ENCODE measurements around the gene EIF4EBP3. TPM values are rescaled to one million over a fixed set of nuclear protein-coding genes. Genes with fewer than 3 reads are reported as not detected.

Gene EIF4EBP3
- total and polyA plus RNA-seq, 9 of the 15 experiments (the other 6 are each of a cell fraction or from before 2014, with no cell fraction given), result 1.3 to 7.5 (median 3.8) TPM

DNA sequence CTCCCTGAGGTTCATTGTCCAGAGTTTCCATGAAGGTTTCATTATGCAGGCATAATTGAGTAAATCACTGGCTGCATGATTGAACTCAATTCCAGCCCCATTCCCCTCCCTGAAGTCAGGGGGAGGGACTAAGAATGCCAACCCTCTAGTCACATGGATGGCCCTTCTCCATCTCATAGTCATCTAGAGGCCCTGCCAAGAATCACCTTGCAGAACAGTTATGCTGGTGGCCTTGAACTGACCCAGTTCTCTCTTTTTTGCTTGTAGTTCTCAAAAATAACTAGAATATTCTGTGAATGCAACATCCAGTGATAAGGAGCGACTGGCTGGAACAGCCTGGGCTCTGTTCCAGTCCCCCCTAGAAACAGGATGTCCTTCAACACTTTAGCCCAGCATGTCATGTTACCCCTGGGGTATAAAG, 48.9 kb downstream of the EIF4EBP3 start:
- FAIRE-seq, result no peak
- Histone ChIP-seq H3K79me2 (ENCODE audit: control insufficient read depth, insufficient read depth, low read length) (no peaks in the 10 kb centered on the region), H3K9me3 (replicated peaks; ENCODE audit: control insufficient read depth, insufficient read depth, low read depth, low read length) (no peaks in the 10 kb centered on the region), H3K36me3 (ENCODE audit: control insufficient read depth, insufficient read depth, low read length) (no peaks in the 10 kb centered on the region), H2AFZ (ENCODE audit: low read depth, low read length) (no peak overlapping the region), H3K27ac (ENCODE audit: extremely low read depth, low read depth, low read length) (no peak overlapping the region), H3K9me1 (ENCODE audit: control insufficient read depth, insufficient read depth, low read length) (no peaks in the 10 kb centered on the region), H4K20me1 (replicated peaks; ENCODE audit: control insufficient read depth, insufficient read depth, low read length) (no peaks in the 10 kb centered on the region), H3K4me3 (no peak overlapping the region), H3K4me2 (ENCODE audit: insufficient read depth, low read length) (no peak overlapping the region), H3K4me1 (replicated peaks in 1 of 2; ENCODE audit: control insufficient read depth in 2 of 2, insufficient read depth in 2 of 2, low read length in 2 of 2) (peaks cover 0 to 4% of the 10 kb centered on the region in 2 experiments; a peak in 1 of 5 replicates), H3K9ac (ENCODE audit: insufficient read depth in 1 of 2, low read depth in 2 of 2, low read length in 2 of 2) (no peak overlapping the region), H3K27me3 (ENCODE audit: control insufficient read depth in 2 of 2, insufficient read depth in 2 of 2, low read length in 2 of 2) (no peaks in the 10 kb centered on the region)
- CTCF ChIA-PET (ENCODE audit: low intra/inter-chr PET ratio), result no interaction called here
- in situ Hi-C loops (cut with MboI), result no loop called here
- ATAC-seq, result no peak
- 19% methylated on average over 1 of the region's 1 CpG for WGBS (ENCODE audit: insufficient coverage, low coverage, missing lambda C conversion rate)
- no peak for DNase-seq (ENCODE audit: extremely low read depth in 1 of 4, low spot score in 3 of 4)
- intact Hi-C loops (cut with micrococcal nuclease), result no loop called here
- POLR2A ChIA-PET, result no interaction called here
- BruUV-seq (replicated peaks), result no TSS peak
- TF ChIP-seq HNRNPUL1 (IDR thresholded peaks at IDR 0.05; ENCODE audit: low read length) (no peak), ZZZ3 (IDR thresholded peaks at IDR 0.05) (no peak), CTBP1 (IDR thresholded peaks at IDR 0.05; ENCODE audit: borderline replicate concordance) (no peak), SREBF1 (IDR thresholded peaks at IDR 0.05; ENCODE audit: borderline replicate concordance, low read depth, low read length) (no peak), YY1 (IDR thresholded peaks at IDR 0.05; ENCODE audit: borderline replicate concordance in 1 of 3, control insufficient read depth in 1 of 3, extremely low read depth in 1 of 3, insufficient read depth in 3 of 3, insufficient read length in 1 of 3, insufficient replicate concordance in 2 of 3, low read depth in 1 of 3, low read length in 2 of 3) (no peak), MCM2 (IDR thresholded peaks at IDR 0.05; ENCODE audit: low read depth) (no peak), CBX2 (IDR thresholded peaks at IDR 0.05; ENCODE audit: insufficient read depth, low read length, poor library complexity, severe bottlenecking) (no peak), ZC3H4 (CRISPR knock-in tag; IDR thresholded peaks at IDR 0.05; ENCODE audit: borderline replicate concordance) (no peak), HDAC3 (IDR thresholded peaks at IDR 0.05; ENCODE audit: borderline replicate concordance, partially characterized antibody) (no peak), ZNF766 (CRISPR knock-in tag; conservative IDR thresholded peaks at IDR 0.05) (no peak), ZNF696 (CRISPR knock-in tag; conservative IDR thresholded peaks at IDR 0.05) (no peak), NRF1 (conservative IDR thresholded peaks at IDR 0.05 in 1 of 2, IDR thresholded peaks at IDR 0.05 in 1 of 2) (no peak)
- TF ChIP-seq, protein P1, sequence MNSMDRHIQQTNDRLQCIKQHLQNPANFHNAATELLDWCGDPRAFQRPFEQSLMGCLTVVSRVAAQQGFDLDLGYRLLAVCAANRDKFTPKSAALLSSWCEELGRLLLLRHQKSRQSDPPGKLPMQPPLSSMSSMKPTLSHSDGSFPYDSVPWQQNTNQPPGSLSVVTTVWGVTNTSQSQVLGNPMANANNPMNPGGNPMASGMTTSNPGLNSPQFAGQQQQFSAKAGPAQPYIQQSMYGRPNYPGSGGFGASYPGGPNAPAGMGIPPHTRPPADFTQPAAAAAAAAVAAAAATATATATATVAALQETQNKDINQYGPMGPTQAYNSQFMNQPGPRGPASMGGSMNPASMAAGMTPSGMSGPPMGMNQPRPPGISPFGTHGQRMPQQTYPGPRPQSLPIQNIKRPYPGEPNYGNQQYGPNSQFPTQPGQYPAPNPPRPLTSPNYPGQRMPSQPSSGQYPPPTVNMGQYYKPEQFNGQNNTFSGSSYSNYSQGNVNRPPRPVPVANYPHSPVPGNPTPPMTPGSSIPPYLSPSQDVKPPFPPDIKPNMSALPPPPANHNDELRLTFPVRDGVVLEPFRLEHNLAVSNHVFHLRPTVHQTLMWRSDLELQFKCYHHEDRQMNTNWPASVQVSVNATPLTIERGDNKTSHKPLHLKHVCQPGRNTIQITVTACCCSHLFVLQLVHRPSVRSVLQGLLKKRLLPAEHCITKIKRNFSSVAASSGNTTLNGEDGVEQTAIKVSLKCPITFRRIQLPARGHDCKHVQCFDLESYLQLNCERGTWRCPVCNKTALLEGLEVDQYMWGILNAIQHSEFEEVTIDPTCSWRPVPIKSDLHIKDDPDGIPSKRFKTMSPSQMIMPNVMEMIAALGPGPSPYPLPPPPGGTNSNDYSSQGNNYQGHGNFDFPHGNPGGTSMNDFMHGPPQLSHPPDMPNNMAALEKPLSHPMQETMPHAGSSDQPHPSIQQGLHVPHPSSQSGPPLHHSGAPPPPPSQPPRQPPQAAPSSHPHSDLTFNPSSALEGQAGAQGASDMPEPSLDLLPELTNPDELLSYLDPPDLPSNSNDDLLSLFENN (IDR thresholded peaks at IDR 0.05; ENCODE audit: low read depth in 2 of 2, low read length in 2 of 2), result no peak
- TF ChIP-seq, protein P2, sequence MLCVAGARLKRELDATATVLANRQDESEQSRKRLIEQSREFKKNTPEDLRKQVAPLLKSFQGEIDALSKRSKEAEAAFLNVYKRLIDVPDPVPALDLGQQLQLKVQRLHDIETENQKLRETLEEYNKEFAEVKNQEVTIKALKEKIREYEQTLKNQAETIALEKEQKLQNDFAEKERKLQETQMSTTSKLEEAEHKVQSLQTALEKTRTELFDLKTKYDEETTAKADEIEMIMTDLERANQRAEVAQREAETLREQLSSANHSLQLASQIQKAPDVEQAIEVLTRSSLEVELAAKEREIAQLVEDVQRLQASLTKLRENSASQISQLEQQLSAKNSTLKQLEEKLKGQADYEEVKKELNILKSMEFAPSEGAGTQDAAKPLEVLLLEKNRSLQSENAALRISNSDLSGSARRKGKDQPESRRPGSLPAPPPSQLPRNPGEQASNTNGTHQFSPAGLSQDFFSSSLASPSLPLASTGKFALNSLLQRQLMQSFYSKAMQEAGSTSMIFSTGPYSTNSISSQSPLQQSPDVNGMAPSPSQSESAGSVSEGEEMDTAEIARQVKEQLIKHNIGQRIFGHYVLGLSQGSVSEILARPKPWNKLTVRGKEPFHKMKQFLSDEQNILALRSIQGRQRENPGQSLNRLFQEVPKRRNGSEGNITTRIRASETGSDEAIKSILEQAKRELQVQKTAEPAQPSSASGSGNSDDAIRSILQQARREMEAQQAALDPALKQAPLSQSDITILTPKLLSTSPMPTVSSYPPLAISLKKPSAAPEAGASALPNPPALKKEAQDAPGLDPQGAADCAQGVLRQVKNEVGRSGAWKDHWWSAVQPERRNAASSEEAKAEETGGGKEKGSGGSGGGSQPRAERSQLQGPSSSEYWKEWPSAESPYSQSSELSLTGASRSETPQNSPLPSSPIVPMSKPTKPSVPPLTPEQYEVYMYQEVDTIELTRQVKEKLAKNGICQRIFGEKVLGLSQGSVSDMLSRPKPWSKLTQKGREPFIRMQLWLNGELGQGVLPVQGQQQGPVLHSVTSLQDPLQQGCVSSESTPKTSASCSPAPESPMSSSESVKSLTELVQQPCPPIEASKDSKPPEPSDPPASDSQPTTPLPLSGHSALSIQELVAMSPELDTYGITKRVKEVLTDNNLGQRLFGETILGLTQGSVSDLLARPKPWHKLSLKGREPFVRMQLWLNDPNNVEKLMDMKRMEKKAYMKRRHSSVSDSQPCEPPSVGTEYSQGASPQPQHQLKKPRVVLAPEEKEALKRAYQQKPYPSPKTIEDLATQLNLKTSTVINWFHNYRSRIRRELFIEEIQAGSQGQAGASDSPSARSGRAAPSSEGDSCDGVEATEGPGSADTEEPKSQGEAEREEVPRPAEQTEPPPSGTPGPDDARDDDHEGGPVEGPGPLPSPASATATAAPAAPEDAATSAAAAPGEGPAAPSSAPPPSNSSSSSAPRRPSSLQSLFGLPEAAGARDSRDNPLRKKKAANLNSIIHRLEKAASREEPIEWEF (CRISPR knock-in tag; IDR thresholded peaks at IDR 0.05), result no peak
